Activated T-helper 17 cell treated with anti-CD3 and anti-CD28 coated beads, Interleukin-2, amount 50 U/mL, for 72 hours (primary cell): ENCODE data around the gene SLC26A8. TPM values are rescaled to one million over a fixed set of nuclear protein-coding genes. Genes with fewer than 3 reads are reported as not detected.
A peak's percentile ranks its signal among the peaks of the same experiment; 100 is the strongest.

ENCODE experiments used
- ATAC-seq: fragments of 150-1000 bp; cut with Tn5 transposase; replicated peaks from 2 replicates; pipeline ENCODE4 v1.10.0; 2021; ENCODE audit warnings: mild to moderate bottlenecking, moderate library complexity
- H3K27ac Mint-ChIP-seq: one replicate; pipeline ENCODE4 v1.8.0; 2022; ENCODE audit warnings: mixed read lengths
- H3K27me3 Mint-ChIP-seq: one replicate; pipeline ENCODE4 v1.8.0; 2022; ENCODE audit warnings: mixed read lengths
- H3K36me3 Mint-ChIP-seq: one replicate; pipeline ENCODE4 v1.8.0; 2022; ENCODE audit warnings: low read depth, mild to moderate bottlenecking, mixed read lengths
- H3K4me1 Mint-ChIP-seq: one replicate; pipeline ENCODE4 v1.8.0; 2022; ENCODE audit warnings: mixed read lengths
- H3K4me3 Mint-ChIP-seq: one replicate; pipeline ENCODE4 v1.8.0; 2022; ENCODE audit warnings: mild to moderate bottlenecking, mixed read lengths
- H3K9me3 Mint-ChIP-seq: one replicate; pipeline ENCODE4 v1.8.0; 2022; ENCODE audit warnings: mixed read lengths
- total RNA-seq, 2 donors: library from RNA; stranded (reverse); gene quantifications; one replicate each; pipeline ENCODE4 v1.2.3, GENCODE V29; 2022

Gene SLC26A8, protein sequence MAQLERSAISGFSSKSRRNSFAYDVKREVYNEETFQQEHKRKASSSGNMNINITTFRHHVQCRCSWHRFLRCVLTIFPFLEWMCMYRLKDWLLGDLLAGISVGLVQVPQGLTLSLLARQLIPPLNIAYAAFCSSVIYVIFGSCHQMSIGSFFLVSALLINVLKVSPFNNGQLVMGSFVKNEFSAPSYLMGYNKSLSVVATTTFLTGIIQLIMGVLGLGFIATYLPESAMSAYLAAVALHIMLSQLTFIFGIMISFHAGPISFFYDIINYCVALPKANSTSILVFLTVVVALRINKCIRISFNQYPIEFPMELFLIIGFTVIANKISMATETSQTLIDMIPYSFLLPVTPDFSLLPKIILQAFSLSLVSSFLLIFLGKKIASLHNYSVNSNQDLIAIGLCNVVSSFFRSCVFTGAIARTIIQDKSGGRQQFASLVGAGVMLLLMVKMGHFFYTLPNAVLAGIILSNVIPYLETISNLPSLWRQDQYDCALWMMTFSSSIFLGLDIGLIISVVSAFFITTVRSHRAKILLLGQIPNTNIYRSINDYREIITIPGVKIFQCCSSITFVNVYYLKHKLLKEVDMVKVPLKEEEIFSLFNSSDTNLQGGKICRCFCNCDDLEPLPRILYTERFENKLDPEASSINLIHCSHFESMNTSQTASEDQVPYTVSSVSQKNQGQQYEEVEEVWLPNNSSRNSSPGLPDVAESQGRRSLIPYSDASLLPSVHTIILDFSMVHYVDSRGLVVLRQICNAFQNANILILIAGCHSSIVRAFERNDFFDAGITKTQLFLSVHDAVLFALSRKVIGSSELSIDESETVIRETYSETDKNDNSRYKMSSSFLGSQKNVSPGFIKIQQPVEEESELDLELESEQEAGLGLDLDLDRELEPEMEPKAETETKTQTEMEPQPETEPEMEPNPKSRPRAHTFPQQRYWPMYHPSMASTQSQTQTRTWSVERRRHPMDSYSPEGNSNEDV
- total RNA-seq, result not detected

DNA sequence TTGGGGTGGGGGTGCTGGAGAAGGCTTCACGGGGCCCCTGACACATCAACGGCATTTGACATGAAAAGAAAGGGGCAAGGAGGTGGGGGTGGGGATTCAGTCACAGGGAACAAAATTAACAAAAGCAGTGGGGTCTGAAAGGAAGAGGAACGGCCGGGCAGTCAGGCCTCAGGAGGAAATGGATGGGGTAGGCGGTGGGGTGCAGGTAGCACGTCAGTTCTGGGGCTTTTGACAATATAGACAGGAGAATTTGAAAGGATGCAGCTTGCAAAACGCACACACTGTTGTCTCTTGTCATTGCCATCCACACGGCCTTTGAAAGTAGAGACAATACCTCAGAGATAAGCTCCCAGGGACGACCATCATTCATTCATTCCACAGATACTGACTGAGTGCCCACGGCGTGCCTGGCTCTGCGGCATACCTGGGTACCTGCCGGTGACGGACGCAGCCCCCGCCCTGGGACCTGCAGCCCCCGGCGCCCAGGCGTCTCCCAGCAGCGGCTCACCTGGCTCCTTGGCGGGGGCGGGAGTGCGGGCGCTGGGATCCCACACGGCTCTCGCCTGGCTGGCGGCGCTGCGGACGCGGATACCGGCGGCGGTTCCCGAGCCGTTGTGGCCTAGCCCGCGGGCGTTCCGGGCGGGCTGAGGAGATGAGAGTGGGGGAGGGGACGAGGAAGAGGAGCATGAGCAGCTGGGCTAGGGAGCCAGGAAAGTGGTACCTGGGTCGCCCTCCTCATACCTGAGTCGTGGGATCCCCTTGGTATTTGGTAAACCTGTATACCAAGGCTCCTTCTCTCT, at the start of gene SLC26A8:
Gene SLC26A8 (minus strand): TSS at position 646 of the 800 bp plus-strand sequence. CDS start 4,934 bp downstream, outside the sequence.
- no peak for ATAC-seq
- Mint-ChIP-seq H3K4me3 (no peak within 1 kb of the TSS), H3K27ac (no peak within 1 kb of the TSS), H3K4me1 (peaks cover 12% of the 10 kb centered on the region), H3K9me3 (no peaks in the 10 kb centered on the region), H3K27me3 (peaks cover 22% of the 10 kb centered on the region), H3K36me3 (peaks cover 7% of the 10 kb centered on the region)

DNA sequence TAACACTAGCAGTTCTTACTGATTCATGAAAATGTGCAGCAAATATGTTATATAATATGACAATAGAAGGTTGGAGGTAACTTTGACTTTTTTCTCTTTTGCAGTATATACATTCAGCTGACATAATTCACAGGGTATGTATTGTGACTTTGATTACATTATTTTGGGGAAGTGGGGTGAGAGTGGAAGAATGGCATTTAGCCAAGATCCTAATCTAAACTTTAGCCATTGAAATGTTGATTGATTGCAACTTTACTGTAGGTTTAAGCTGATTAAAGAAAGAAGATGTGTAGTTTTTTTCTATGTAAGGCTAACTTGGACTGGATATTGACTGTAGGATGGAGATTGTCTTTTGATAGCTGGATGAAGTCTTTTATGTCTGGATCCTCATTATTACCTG, 49.1 kb upstream of the SLC26A8 start:
- H3K4me1 Mint-ChIP-seq, result peaks cover 12% of the 10 kb centered on the region
- no peak overlapping the region for H3K4me3 Mint-ChIP-seq
- no peaks in the 10 kb centered on the region for H3K9me3 Mint-ChIP-seq
- no peaks in the 10 kb centered on the region for H3K27me3 Mint-ChIP-seq
- no peak for ATAC-seq
- peaks cover 58% of the 10 kb centered on the region for H3K36me3 Mint-ChIP-seq
- H3K27ac Mint-ChIP-seq, result no peak overlapping the region

DNA sequence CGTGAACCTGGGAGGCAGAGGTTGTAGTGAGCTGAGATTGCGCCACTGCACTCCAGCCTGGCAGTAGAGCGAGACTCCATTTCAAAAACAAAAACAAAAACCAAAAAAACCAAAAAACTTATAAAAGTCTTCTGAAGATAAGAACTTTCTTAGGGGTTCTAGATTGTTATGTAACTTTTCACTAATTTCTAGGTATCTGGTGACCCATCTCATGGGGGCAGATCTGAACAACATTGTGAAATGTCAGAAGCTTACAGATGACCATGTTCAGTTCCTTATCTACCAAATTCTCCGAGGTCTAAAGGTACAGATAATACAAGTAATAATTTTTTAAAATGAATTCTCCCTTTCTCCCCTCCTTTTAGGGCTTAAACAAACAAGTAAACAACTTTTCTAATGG, 48.2 kb upstream of the SLC26A8 start:
- Mint-ChIP-seq H3K36me3 (peaks cover 49% of the 10 kb centered on the region), H3K4me1 (peaks cover 18% of the 10 kb centered on the region), H3K27me3 (no peaks in the 10 kb centered on the region), H3K9me3 (no peaks in the 10 kb centered on the region), H3K4me3 (no peak overlapping the region), H3K27ac (no peak overlapping the region)
- ATAC-seq, result no peak

DNA sequence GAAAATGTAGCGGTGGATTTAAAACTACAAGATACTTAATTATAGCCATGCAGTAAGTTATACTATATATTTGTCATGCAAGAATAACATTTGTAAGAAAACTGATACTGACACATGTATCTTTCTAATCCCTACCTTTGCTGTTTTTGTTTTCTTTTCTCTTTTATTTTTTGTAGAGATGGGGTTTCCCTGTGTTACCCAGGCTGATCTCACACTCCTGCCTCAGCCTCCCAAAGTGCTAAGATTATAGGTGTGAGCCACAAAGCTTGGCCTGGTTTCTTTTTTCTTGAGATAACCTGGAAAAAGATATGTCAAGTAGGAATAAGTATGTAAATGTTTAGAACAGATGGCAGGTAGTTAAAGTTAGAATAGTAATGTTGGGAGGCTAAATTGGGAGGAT, 47.3 kb upstream of the SLC26A8 start:
- no peaks in the 10 kb centered on the region for H3K9me3 Mint-ChIP-seq
- peaks cover 40% of the 10 kb centered on the region for H3K36me3 Mint-ChIP-seq
- ATAC-seq, result no peak
- peaks cover 23% of the 10 kb centered on the region for H3K4me1 Mint-ChIP-seq
- no peak overlapping the region for H3K27ac Mint-ChIP-seq
- no peak overlapping the region for H3K4me3 Mint-ChIP-seq
- no peaks in the 10 kb centered on the region for H3K27me3 Mint-ChIP-seq

DNA sequence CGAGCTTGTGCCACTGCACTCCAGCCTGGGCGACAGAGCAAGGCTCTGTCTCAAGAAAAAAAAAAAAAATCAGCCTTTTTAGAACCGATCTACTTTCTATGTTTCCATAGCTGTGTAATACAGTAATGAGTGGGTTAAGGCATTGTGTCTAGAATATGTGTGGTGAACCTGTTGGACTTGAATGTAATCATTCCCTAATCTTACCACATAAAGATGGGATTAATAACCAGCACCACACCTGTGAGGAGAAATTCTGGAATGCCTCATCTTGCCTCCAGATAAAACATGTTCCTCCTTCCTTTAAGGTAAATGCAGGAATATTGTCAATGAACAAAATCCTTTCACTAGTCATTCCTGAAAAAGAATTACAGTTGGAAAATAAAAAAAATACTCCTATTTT, 46.8 kb upstream of the SLC26A8 start:
- peaks cover 39% of the 10 kb centered on the region for H3K36me3 Mint-ChIP-seq
- ATAC-seq, result no peak
- H3K9me3 Mint-ChIP-seq, result no peaks in the 10 kb centered on the region
- peaks cover 26% of the 10 kb centered on the region for H3K4me1 Mint-ChIP-seq
- no peak overlapping the region for H3K4me3 Mint-ChIP-seq
- no peak overlapping the region for H3K27ac Mint-ChIP-seq
- H3K27me3 Mint-ChIP-seq, result no peaks in the 10 kb centered on the region

DNA sequence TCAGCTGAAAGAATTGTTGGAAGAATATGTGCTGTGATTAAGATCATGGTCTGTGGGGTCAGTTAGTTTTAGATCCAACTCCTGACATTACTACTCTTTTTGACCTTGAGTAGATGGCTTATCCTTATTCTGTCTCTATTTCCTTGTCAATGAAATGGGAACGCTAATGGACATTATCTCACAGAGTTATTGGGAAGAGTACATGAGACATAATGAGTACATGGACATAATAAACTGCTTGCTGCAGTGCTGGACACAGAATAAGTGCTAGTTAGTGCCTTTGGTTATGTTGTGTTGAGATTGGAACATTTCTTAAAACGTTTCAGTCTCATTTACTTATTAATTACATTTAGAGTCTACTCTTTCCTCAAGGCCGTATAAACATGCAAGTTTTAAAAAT, 45.8 kb upstream of the SLC26A8 start:
- H3K4me1 Mint-ChIP-seq, result peaks cover 25% of the 10 kb centered on the region
- no peaks in the 10 kb centered on the region for H3K9me3 Mint-ChIP-seq
- H3K4me3 Mint-ChIP-seq, result no peak overlapping the region

DNA sequence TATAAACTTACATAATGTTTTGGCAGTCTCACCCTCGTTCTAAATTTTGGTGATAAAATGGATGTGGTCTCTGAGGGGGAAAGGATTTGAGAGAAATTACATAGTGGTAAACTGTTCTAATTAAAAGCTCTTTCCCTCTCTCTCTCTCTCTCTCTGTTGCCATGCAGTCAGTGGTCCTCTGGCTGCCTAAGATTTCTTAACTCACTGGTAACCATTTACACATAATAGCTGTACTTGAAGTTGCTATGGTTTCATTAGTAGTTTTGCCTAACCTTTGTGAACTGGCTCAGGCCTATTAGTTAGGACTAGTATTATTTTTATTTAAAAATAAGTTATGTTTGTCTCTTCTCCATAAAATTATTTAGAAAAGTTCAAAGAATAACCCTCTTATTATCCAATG, 45.1 kb upstream of the SLC26A8 start:
- no peak for ATAC-seq
- no peak overlapping the region for H3K4me3 Mint-ChIP-seq
- peak overlapping the region; percentile 44 for H3K27ac Mint-ChIP-seq
- H3K27me3 Mint-ChIP-seq, result no peaks in the 10 kb centered on the region
- peaks cover 31% of the 10 kb centered on the region for H3K4me1 Mint-ChIP-seq
- no peaks in the 10 kb centered on the region for H3K9me3 Mint-ChIP-seq
- H3K36me3 Mint-ChIP-seq, result peaks cover 28% of the 10 kb centered on the region

More for the DNA sequence above, 45.8 kb upstream of the SLC26A8 start:
- ATAC-seq, result no peak
- Mint-ChIP-seq H3K27ac (no peak overlapping the region), H3K27me3 (no peaks in the 10 kb centered on the region), H3K36me3 (peaks cover 31% of the 10 kb centered on the region)

DNA sequence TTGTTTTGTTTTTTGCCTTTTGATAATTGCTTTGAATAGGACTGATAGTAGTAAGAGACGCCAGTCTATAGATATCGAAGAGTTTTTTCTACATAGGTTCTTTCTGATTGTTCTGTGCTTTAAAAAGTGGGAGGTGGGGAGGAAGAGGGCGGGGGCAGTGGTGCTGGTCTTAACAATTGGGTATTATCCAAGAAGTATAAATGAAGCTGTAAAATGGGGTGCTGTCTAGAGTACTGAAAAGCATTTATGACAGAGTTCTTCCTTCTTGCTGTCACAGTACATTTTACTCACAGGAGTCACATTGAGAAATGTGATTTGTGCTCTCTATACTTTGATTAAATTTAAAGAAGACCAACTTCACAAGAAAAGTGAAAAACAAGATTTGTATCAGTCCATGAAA, 44.1 kb upstream of the SLC26A8 start:
- peaks cover 23% of the 10 kb centered on the region for H3K36me3 Mint-ChIP-seq
- no peaks in the 10 kb centered on the region for H3K9me3 Mint-ChIP-seq
- H3K4me1 Mint-ChIP-seq, result peaks cover 31% of the 10 kb centered on the region
- no peaks in the 10 kb centered on the region for H3K27me3 Mint-ChIP-seq
- H3K27ac Mint-ChIP-seq, result peak overlapping the region; percentile 45
- H3K4me3 Mint-ChIP-seq, result no peak overlapping the region
- no peak for ATAC-seq

DNA sequence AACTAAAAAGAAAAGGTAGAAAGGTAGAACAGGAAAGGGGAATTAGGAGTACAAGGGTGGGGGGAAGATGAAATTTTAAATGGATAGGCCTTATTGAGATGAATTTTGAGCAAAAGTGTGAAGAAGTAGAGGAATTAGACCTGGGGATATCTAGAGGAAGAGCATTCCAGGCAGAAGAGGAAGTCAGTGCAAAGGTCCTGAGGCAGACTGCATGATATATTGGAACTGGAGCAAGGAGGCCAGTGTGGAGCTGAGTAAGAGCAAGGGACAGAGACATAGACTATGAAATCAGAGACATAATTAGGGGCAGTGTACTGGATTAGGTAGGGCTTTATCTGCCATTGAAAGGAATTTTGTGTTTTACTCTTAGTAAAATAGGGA, 43.6 kb upstream of the SLC26A8 start:
- peak overlapping the region; percentile 45 for H3K27ac Mint-ChIP-seq
- no peak overlapping the region for H3K4me3 Mint-ChIP-seq
- H3K36me3 Mint-ChIP-seq, result peaks cover 17% of the 10 kb centered on the region
- no peaks in the 10 kb centered on the region for H3K27me3 Mint-ChIP-seq
- no peaks in the 10 kb centered on the region for H3K9me3 Mint-ChIP-seq
- ATAC-seq, result no peak
- H3K4me1 Mint-ChIP-seq, result peaks cover 31% of the 10 kb centered on the region

DNA sequence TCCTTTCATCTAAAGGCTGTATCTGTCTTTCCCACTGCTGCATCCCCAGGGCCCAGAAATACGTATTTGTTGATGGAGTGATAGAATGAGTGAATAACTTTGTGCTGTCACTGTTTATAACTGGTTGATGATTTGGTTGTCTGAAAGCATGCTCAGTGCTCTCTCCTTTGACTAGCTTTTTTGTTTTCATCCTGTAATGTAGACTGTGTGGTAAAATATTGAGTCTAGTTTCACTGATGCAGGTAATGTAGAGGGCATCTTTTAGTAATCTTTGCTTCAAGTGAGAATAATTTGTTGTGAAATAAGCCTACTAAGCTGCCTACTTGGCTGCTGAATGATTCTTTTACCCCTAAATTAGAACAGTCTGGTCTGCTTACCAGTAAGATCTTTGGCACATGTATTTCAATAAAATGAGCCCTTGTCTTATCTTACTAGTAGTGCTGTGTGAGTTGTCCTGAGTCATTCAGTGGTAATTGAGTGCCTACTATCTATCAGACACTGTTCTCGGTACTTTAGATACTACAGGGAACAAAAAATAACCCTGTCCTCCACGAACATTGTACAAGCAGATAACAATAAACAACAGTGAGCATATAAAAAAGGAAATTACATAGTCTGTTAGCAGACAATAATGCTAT, 43.1 kb upstream of the SLC26A8 start:
- Mint-ChIP-seq H3K4me3 (no peak overlapping the region), H3K4me1 (peaks cover 31% of the 10 kb centered on the region), H3K9me3 (no peaks in the 10 kb centered on the region), H3K27me3 (no peaks in the 10 kb centered on the region), H3K36me3 (peaks cover 13% of the 10 kb centered on the region), H3K27ac (peak overlapping the region; percentile 45)
- peak; percentile 76 for ATAC-seq

DNA sequence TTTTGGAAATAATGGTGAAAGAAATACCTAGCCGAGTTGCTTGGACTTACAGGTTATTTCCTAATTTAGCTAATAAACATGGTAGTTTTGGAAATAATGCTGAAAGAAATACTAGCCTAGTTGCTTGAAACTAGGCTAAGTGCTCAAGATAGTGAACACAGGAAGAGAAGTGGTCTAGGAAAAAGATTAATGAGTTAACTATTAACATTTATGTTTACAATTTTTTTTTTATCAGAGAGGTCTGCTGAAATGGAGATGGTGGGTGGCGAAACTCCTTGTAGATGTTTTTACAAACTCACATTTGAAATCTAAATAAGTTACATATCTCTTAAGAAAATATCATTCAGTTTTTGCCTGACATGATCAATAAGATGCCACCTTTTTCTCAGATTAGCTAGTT, 42.4 kb upstream of the SLC26A8 start:
- Mint-ChIP-seq H3K36me3 (peaks cover 6% of the 10 kb centered on the region), H3K4me3 (no peak overlapping the region), H3K9me3 (no peaks in the 10 kb centered on the region), H3K4me1 (peaks cover 31% of the 10 kb centered on the region), H3K27me3 (no peaks in the 10 kb centered on the region), H3K27ac (peak overlapping the region; percentile 45)
- ATAC-seq, result no peak

DNA sequence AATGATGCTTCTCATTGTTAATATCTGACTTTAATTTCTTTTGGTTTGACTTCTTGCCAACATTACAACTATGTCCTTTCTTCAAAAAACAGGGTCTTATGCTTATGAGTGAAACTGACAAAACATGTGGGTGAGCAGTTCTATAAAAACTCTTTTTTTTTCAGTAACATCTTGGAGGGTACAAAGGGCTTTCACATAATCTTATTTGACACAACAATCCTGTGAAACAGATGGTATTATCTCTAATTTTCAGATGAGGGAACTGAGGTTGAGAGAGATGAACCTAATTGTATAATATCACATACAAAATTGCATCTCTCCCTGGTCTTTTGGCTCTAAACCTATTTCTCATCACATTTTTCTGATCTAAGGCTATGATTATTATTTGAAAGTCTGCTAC, 41.5 kb upstream of the SLC26A8 start:
- no peaks in the 10 kb centered on the region for H3K27me3 Mint-ChIP-seq
- peak overlapping the region; percentile 45 for H3K27ac Mint-ChIP-seq
- H3K4me1 Mint-ChIP-seq, result peaks cover 31% of the 10 kb centered on the region

DNA sequence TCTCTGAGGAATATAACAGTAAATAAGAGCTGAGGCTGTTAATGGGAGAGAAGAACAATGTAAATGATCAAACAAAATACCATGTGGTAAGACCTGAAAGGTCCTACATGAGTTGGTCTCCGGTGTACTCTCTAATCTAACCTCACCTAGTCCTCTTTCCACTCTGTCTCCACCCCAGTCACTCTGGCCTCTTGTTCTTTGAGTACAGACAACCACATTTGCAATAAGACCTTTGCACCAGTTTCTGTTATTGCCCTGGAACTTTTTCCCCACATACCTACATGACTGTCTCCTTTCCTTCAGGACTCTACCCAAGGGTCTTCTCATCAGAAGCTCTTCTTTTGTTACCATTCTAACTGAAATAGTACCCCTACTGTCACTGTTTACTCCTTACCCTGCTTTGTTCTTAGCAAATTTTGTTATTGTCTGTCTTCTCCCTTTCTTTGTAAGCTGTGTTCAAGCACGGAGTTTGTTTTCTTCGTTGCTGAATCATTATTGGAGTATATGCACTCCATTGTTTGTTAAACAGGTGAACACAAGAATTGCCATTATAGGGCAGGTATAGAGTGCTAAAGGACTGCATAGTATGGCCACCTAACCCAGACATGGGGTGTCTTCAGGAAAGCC, 40.4 kb upstream of the SLC26A8 start:
- no peak overlapping the region for H3K4me3 Mint-ChIP-seq
- H3K36me3 Mint-ChIP-seq, result peaks cover 25% of the 10 kb centered on the region
- peak overlapping the region; percentile 8 for H3K27ac Mint-ChIP-seq
- no peaks in the 10 kb centered on the region for H3K9me3 Mint-ChIP-seq
- H3K4me1 Mint-ChIP-seq, result peaks cover 31% of the 10 kb centered on the region
- ATAC-seq, result peak; percentile 58
- H3K27me3 Mint-ChIP-seq, result no peaks in the 10 kb centered on the region

More for the DNA sequence above, 41.5 kb upstream of the SLC26A8 start:
- ATAC-seq, result no peak
- H3K4me3 Mint-ChIP-seq, result no peak overlapping the region
- no peaks in the 10 kb centered on the region for H3K9me3 Mint-ChIP-seq
- H3K36me3 Mint-ChIP-seq, result peaks cover 14% of the 10 kb centered on the region
